ENCODE results near the gene CFAP141. TPM values are rescaled to one million over a fixed set of nuclear protein-coding genes. Genes with fewer than 3 reads are reported as not detected.
"Not testable (repeated sequence)": the region's sequence is repeated elsewhere in the genome, so short reads cannot be mapped to it uniquely, and the experiment has no call there.

Gene CFAP141
- total RNA-seq, 4 donors from 2014 or later = not detected

- Histone ChIP-seq H3K36me3 (peaks cover 6 to 98% (median 39%) of the 10 kb centered on the region in 3 donors), H3K9me3 (no peaks in the 10 kb centered on the region), H3K4me3 (no peak overlapping the region), H3K27me3 (no peaks in the 10 kb centered on the region), H3K4me1 (peaks cover 0 to 12% (median 0%) of the 10 kb centered on the region in 4 donors), H3K27ac (no peak overlapping the region)
- WGBS, 2 donors = 87 to 96% methylated on average over 6 of the region's 6 CpGs
- DNase-seq (ENCODE audit: low spot score in 2 of 2) = no peak
- TF ChIP-seq POLR2A (IDR thresholded peaks at IDR 0.05) (no peak), EP300 (IDR thresholded peaks at IDR 0.05) (no peak), CTCF (IDR thresholded peaks at IDR 0.05) (no peak)
These were observed 31.9 kb upstream of the CFAP141 start for GRCh38 chr1:154237880-154238506.

GRCh38 chr1:154237435-154237834 is 31.3 kb upstream of the CFAP141 start:
- WGBS, 2 donors = 94 to 96% methylated on average over 2 of the region's 2 CpGs
- H3K36me3 ChIP-seq = peaks cover 6 to 98% (median 37%) of the 10 kb centered on the region in 3 donors
- TF ChIP-seq POLR2A (IDR thresholded peaks at IDR 0.05) (no peak), EP300 (IDR thresholded peaks at IDR 0.05) (no peak), CTCF (IDR thresholded peaks at IDR 0.05) (no peak)
- peaks cover 0 to 12% (median 0%) of the 10 kb centered on the region in 4 donors for H3K4me1 ChIP-seq
- no peak overlapping the region for H3K4me3 ChIP-seq
- H3K27ac ChIP-seq = no peak overlapping the region
- H3K9me3 ChIP-seq = no peaks in the 10 kb centered on the region
- H3K27me3 ChIP-seq = no peaks in the 10 kb centered on the region
- DNase-seq (ENCODE audit: low spot score in 2 of 2) = no peak

GRCh38 chr1:154236855-154237254 is 30.7 kb upstream of the CFAP141 start:
- H3K9me3 ChIP-seq = no peaks in the 10 kb centered on the region
- no peaks in the 10 kb centered on the region for H3K27me3 ChIP-seq
- 83 to 88% methylated on average over 4 of the region's 4 CpGs for WGBS, 2 donors
- no peak overlapping the region for H3K4me3 ChIP-seq
- peaks cover 5 to 98% (median 36%) of the 10 kb centered on the region in 3 donors for H3K36me3 ChIP-seq
- H3K4me1 ChIP-seq = peaks cover 0 to 12% (median 0%) of the 10 kb centered on the region in 4 donors
- DNase-seq (ENCODE audit: low spot score in 2 of 2) = no peak
- H3K27ac ChIP-seq = no peak overlapping the region
- TF ChIP-seq CTCF (IDR thresholded peaks at IDR 0.05) = no peak
- TF ChIP-seq EP300 (IDR thresholded peaks at IDR 0.05) = no peak
- no peak for TF ChIP-seq POLR2A (IDR thresholded peaks at IDR 0.05)

GRCh38 chr1:154233127-154233526 is 27.0 kb upstream of the CFAP141 start:
- H3K27me3 ChIP-seq; H3K27ac ChIP-seq; H3K4me3 ChIP-seq; DNase-seq (ENCODE audit: low spot score in 2 of 2); H3K9me3 ChIP-seq; H3K4me1 ChIP-seq: not testable (repeated sequence)
- 93 to 94% methylated on average over 12 of the region's 12 CpGs for WGBS, 2 donors
- peaks cover 0 to 99% (median 30%) of the 10 kb centered on the region in 3 donors for H3K36me3 ChIP-seq

GRCh38 chr1:154231112-154231511 is 25.0 kb upstream of the CFAP141 start:
- peaks cover 0 to 98% (median 14%) of the 10 kb centered on the region in 3 donors for H3K36me3 ChIP-seq
- not testable (repeated sequence) for H3K27me3 ChIP-seq; H3K27ac ChIP-seq; H3K4me3 ChIP-seq; H3K4me1 ChIP-seq; DNase-seq (ENCODE audit: low spot score in 2 of 2); H3K9me3 ChIP-seq
- WGBS, 2 donors = 96 to 97% methylated on average over 3 of the region's 3 CpGs

GRCh38 chr1:154225370-154225769 is 19.2 kb upstream of the CFAP141 start:
- H3K4me3 ChIP-seq = no peak overlapping the region
- H3K9me3 ChIP-seq = no peaks in the 10 kb centered on the region
- H3K36me3 ChIP-seq = peaks cover 0 to 50% (median 0%) of the 10 kb centered on the region in 3 donors
- WGBS, 2 donors = 91 to 93% methylated on average over 2 of the region's 2 CpGs
- peaks cover 0 to 47% (median 21%) of the 10 kb centered on the region in 4 donors for H3K4me1 ChIP-seq
- no peak for TF ChIP-seq EP300 (IDR thresholded peaks at IDR 0.05)
- TF ChIP-seq POLR2A (IDR thresholded peaks at IDR 0.05) = no peak
- no peak for TF ChIP-seq CTCF (IDR thresholded peaks at IDR 0.05)
- no peak overlapping the region for H3K27ac ChIP-seq
- H3K27me3 ChIP-seq = no peaks in the 10 kb centered on the region
- no peak for DNase-seq (ENCODE audit: low spot score in 2 of 2)
